NOMO-1 (cell line): ENCODE measurements around the gene KAT8.

Source experiments
- DNase-seq, 2 experiments: peaks; one replicate each; lab custom pipeline; 2025; ENCODE audit not compliant: unreplicated experiment in 2 of 2; lab: John Stamatoyannopoulos, UW

Gene KAT8

GRCh38 chr16:31117384-31118222 is at the start of gene KAT8:
Gene KAT8, plus strand, starts transcription at chr16:31117664. Its CDS starts 18 bp downstream, at chr16:31117682.
- DNase-seq, result peak; percentile 97 to 98

- no peak for DNase-seq
Observed at GRCh38 chr16:31071861-31072260, 45.6 kb upstream of the KAT8 start.

- peak; percentile 16 to 39 for DNase-seq
Observed at GRCh38 chr16:31072540-31073141, 44.8 kb upstream of the KAT8 start.

GRCh38 chr16:31073142-31073969 is 44.1 kb upstream of the KAT8 start:
- DNase-seq, result peak; percentile 75 to 78

- DNase-seq, result peak; percentile 99 to 100
Observed at GRCh38 chr16:31073970-31074813, 43.3 kb upstream of the KAT8 start, which contains the start of the genes ZNF646 and ZNF668. Gene ZNF646, plus strand, starts transcription at chr16:31074422. Its CDS starts 1,903 bp downstream, at chr16:31076325. Gene ZNF668, minus strand, starts transcription at chr16:31074240. Its CDS starts 9,781 bp downstream, at chr16:31064459.

- no peak for DNase-seq
Observed at GRCh38 chr16:31074814-31075183, 42.7 kb upstream of the KAT8 start.

- DNase-seq, result no peak
Observed at GRCh38 chr16:31076319-31076718, 41.1 kb upstream of the KAT8 start.

GRCh38 chr16:31077024-31077423 is 40.4 kb upstream of the KAT8 start:
- no peak for DNase-seq

- DNase-seq, result no peak
Observed at GRCh38 chr16:31077592-31078396, 39.7 kb upstream of the KAT8 start.

GRCh38 chr16:31078597-31079341 is 38.7 kb upstream of the KAT8 start:
- DNase-seq, result no peak

- peak; percentile 81 for DNase-seq
Observed at GRCh38 chr16:31079342-31079944, 38.0 kb upstream of the KAT8 start.

GRCh38 chr16:31080035-31080629 is 37.3 kb upstream of the KAT8 start:
- DNase-seq, result no peak

GRCh38 chr16:31080756-31081419 is 36.6 kb upstream of the KAT8 start:
- no peak for DNase-seq

- DNase-seq, result no peak
Observed at GRCh38 chr16:31081428-31082351, 35.8 kb upstream of the KAT8 start.

GRCh38 chr16:31082368-31083045 is 35.0 kb upstream of the KAT8 start:
- no peak for DNase-seq

- no peak for DNase-seq
Observed at GRCh38 chr16:31083081-31083480, 34.4 kb upstream of the KAT8 start.
